Left lobe of liver (tissue), 2 donors: ENCODE results near the gene UBE2R2. TPM values are rescaled to one million over a fixed set of nuclear protein-coding genes. Genes with fewer than 3 reads are reported as not detected.
A peak's percentile ranks its signal among the peaks of the same experiment; 100 is the strongest.
"Not testable (repeated sequence)": the region's sequence is repeated elsewhere in the genome, so short reads cannot be mapped to it uniquely, and the experiment has no call there.

ENCODE experiments used
- ATAC-seq: fragments of 200-7000 bp; cut with Tn5 transposase; one replicate; pipeline ENCODE4 v1.9.1; 2020; ENCODE audit warnings: mild to moderate bottlenecking, moderate library complexity
- DNase-seq: peaks from one replicate; pipeline ENCODE4 v3.0.0-alpha.2; 2020; ENCODE audit warnings: low spot score
- total RNA-seq: library from RNA; stranded (reverse); gene quantifications from one replicate; pipeline ENCODE4 v1.2.1, GENCODE V29; 2021
- donor health status: DM: no; HTN: no; CAD: no; lungs with moderate emphysema.
- donor health status: DM: no; HTN: yes; CAD: no.

Gene UBE2R2
- 22.9 TPM for total RNA-seq

DNA sequence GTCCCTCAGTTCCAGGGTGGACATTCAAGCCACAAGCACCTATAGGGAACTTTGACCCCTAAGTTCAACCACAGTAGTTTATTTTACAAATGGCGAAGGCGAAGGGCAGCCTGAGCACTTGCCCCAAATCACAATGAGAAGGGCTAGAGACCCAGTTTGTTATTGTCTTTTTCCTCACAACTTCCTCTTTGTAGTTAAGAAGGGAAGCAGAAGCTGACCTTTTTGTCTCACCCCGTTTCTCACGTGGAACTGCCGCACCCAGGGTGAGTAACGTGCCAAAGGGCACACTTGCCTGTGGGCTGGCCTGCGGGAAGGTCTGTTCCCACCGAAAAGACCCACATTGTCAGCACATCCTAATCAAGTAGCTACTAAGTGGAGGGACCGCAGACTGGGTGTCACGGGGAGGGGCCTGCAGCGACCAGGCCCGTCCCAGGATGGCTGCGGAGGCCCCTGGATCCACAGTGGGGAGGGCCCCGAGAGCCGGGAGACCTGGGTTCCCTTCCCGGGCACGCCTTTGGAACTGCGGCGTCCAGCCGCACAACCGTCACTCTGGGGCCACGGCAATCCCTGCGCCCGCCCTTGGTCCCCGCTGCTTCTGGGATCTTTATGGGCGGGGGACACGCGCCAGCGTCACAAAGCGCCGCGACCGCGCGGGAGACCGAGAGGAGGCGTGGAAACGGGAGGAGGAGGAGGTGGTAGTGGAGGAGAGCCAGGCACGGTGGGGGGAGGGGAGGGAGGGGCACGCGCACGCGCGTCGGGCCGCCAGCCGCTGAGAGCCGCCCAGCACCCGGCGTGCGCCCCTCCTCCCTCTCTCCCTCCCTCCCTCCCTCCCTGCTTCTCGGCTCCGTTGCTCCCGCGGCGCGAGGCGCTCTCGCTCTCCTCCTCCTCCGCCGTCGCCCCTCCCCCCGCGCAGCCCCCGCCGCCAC lies at the start of gene UBE2R2:
TSS of gene UBE2R2 (plus strand) at position 834 of the 926 bp plus-strand sequence. CDS start 598 bp downstream, outside the sequence.
- peak; percentile 96 for DNase-seq
- ATAC-seq, result peak; percentile 85

DNA sequence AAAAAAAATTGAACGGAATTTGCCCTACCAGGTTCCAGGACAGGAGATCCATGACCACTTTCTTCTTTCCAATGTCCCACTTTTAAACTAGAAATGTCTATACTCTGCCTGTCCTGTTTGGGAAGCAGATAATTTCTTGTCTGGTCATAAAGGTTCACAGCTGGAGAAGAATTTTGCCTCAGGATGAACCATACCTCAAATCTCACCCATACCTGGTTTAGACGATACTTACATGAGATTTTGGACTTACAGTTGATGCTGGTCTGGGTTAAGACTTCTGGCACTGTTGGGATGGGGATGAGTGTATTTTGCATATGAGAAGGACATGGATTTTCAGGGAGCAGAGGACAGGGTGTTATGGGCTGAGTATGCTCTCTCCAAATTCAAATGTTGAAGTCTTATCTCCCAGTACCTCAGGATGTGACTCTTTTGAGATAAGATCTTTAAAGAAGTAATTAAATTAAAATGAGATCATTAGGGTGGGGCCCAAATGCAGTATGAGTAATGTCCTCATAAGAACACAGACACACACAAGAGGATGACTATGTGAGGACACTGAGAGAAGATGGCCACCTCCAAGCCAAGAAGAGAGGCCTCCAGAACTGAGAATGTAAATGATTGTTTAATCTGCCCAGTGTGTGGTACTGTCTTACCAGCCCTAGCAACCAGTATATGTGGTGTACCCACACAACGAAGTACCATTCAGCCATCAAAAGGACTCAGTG lies 46.6 kb upstream of the UBE2R2 start:
- not testable (repeated sequence) for DNase-seq, ATAC-seq

DNA sequence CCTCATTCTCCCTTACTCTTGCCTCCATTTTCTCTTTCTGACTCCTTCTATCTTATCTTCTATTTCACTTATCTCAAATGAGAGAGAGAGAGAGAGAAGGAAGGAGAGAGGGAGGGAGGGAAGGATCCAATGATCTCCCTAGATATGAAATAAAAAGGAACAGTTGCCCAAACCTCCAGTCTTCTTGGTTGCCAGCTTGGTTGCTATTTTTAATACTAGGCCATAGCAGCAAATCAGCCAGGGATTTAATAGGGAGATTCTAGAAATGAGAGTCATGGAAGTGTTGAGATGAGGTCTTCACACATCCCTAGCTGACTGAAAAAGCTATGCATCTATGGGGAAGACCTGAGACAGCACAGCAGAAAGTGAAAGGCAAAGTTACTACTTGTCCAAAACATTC lies 43.8 kb upstream of the UBE2R2 start:
- not testable (repeated sequence) for DNase-seq, ATAC-seq

- not testable (repeated sequence) for ATAC-seq, DNase-seq
Observed at GRCh38 chr9:33774074-33774659, 42.8 kb upstream of the UBE2R2 start.

DNA sequence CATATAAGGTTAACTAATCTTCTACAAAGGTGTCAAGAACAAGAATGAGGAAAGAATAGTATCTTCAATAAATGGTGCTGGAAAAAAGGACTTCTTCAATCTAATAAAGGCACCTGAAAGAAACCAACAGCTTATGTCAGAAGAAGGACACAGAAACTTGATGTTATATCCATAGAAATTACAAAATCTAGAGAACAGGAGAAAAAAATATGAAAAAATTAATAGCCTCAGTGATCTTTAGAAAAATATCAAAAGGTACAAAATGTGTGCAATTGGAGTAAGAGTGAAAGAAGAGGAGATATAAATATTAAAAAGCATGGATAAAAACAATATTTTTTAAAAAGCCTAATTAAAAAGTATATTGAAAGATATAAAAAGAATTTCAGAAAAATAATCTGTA lies 40.4 kb upstream of the UBE2R2 start:
- ATAC-seq, result no peak
- no peak for DNase-seq

- ATAC-seq, result peak; percentile 98
- no peak for DNase-seq
Observed at GRCh38 chr9:33778700-33779351, 38.1 kb upstream of the UBE2R2 start.

DNA sequence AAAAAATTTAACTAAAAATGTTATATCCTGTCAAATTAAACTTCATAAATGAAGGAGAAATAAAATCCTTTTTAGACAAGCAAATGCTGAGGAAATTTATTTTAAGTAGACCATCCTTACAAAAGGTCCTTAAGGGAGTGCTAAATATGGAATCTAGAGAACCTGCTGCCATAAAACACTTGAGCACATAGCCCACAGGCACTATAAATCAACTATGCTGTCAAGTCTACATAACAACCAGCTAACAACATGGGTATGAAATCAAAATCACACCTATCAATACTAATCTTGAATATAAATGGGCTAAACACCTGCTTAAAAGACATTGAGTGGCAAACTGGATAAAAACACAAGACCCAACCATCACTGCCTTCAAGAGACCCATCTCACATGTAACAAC lies 36.7 kb upstream of the UBE2R2 start:
- DNase-seq (no peak), ATAC-seq (no peak)

DNA sequence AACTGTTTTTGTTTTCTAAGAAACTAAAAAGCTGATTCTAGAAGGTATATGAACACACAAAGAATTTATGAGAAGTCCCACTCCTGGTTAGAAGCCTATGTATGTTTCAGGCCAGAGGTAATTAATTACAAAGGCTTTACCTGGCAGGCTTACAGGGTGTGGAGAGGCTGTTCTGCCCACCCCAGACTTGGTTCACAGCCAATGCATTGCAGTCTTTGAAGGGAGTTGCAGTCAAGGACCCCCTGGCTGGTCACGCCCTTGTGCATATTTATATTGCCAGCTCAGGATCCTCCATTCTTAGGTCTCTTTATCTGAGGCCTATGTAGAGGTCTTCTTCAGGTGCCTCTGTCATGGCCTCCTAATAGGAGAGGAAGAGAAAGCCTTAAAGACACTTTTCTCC lies 35.2 kb upstream of the UBE2R2 start:
- no peak for DNase-seq
- ATAC-seq, result no peak

- ATAC-seq (no peak), DNase-seq (no peak)
Observed at GRCh38 chr9:33782395-33783152, 34.4 kb upstream of the UBE2R2 start.

DNA sequence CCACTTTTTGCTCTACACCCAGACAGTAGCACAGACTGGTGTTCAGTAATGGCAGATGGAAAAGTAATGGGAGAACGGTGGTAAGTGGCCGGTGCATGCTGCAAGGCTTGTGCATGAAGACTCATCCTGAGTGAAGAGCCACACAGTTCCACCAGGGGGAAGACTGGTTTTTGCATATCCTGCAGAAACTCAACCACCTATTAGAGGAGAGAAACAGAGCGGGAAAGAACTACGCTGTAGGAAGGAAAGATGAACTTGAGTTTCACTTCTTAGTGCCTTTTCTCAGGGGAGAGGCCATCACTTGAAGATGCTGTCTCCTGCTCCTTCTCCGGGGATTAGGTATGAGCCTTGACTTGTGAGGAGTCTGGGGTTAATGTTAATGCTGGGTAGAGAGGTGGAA lies 31.0 kb upstream of the UBE2R2 start:
- no peak for DNase-seq

GRCh38 chr9:33786681-33787080 lies 30.3 kb upstream of the UBE2R2 start:
- no peak for ATAC-seq
- no peak for DNase-seq

More for the DNA sequence above, 31.0 kb upstream of the UBE2R2 start:
- peak; percentile 77 for ATAC-seq

DNA sequence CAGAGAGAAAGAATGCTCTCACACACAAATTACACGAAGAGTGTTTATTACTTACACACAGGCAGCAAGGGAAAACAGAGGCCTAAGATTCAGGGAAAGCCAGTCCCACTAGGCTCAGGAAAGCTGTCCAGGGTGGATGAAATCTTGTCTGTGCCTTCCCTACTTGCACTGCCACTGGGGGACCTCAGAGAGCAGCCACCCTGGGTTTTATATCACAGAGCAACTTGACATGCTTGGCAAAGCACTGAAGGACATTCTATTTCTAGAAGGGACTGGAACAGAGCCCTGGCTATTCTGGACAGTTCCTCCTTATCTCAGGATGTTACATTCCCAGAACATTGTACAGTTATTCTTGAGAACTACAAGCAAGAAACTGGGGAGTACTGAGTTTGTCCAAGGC lies 29.1 kb upstream of the UBE2R2 start:
- peak; percentile 70 for ATAC-seq
- no peak for DNase-seq

DNA sequence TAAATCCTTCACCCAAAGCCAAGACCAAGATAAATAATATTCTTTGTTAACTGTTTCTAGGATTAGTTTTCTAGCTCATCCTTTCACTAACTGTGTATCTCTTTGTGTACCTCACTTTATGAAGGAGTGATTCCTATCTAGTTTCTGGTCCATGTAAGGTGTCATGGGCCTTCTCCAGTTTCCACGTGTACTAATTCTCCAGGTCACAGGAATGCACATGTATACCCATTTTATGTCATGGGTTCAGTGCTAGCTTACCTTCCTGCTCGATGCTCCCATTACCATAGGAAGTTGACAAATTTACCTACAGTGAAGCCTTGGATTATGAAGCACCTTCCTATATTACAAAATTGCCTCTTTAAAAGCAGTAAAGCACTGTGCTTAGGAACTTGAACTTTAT lies 27.5 kb upstream of the UBE2R2 start:
- not testable (repeated sequence) for ATAC-seq, DNase-seq

- no peak for ATAC-seq
- no peak for DNase-seq
Observed at GRCh38 chr9:33791117-33791516, 25.8 kb upstream of the UBE2R2 start.

DNA sequence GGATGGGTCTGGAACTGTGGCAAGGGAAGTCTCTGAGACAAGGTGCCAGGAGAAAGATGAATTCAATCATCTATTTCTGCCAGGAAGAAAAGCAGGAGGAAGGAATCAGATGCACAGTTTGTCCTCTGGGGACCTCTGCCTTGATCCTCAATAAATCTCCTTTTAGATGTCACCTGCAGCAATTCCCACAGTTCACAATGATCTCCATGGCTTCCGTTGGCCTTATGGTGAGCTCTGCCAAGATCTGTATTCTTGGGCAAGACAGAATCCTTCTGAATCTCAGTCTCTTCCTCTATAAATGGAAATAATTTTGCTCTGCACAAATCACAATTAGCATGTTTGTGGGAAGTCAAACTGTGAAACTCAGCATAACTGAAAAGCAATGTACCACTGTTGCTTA lies 23.5 kb upstream of the UBE2R2 start:
- DNase-seq, result not testable (repeated sequence)

DNA sequence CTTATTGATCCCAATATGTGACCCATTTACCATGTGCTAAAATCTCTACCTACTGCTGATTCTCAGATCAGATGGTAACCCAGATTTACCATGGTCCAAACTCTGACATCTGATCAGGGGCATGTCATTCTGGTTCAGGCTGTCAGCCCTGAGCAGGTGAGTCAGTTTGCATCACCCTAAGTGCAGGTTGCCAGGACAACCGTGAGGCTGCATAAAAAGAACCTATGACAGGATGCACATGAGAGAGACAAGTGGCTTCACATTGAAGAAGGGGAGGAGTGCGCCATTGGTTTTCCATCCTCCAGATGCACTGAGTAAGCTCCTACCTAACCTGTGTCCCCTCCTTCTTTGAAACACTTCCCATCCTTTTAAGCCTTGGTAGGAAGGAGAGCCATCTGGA lies 22.4 kb upstream of the UBE2R2 start:
- no peak for DNase-seq
- no peak for ATAC-seq

More for the DNA sequence above, 23.5 kb upstream of the UBE2R2 start:
- ATAC-seq, result not testable (repeated sequence)

DNA sequence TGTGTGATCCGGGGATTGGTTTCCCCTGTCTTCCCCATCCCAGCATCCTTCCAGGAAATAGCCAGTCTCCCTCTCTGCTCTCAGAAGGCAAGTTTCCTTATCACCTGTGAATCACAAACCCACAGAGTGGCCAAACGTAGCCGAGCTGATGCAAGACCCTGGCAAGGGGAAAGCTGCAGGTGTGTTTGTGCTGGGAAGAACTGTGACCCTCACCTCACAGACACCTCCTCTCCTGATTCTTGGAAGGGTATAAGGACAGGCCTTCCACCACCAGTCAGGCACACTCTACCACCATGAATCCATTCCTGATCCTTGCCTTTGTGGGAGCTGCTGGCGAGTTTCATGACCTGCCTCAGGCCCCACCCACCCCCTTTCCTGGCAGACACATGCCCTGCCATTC lies 21.7 kb upstream of the UBE2R2 start, which contains the start of gene PRSS3:
TSS of gene PRSS3 (plus strand) at position 281 of the 400 bp plus-strand sequence. CDS start at position 294, 13 bp downstream.
- ATAC-seq, result no peak
- DNase-seq, result no peak

DNA sequence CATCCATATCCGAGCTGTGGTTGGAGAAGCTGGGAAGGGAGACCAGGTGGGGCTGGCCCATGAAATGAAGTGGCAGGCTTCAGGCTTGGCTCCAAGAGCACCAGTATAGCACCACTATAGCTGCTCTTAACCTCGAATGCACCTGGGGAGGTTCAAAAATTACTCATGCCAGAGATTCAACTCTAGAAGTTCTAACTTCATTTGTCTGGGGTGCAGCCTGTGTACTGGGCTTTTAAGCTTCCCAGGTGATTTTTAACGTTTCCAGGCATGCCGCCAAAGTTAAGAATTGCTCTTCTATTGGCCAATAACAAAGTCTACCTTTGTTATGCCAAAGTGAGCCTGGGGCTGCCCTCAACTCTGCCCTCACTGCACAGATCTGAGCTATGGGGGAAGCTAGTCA lies 21.1 kb upstream of the UBE2R2 start:
- no peak for DNase-seq
- ATAC-seq, result peak; percentile 79

GRCh38 chr9:33796679-33797078 lies 20.3 kb upstream of the UBE2R2 start:
- DNase-seq, ATAC-seq: not testable (repeated sequence)

DNA sequence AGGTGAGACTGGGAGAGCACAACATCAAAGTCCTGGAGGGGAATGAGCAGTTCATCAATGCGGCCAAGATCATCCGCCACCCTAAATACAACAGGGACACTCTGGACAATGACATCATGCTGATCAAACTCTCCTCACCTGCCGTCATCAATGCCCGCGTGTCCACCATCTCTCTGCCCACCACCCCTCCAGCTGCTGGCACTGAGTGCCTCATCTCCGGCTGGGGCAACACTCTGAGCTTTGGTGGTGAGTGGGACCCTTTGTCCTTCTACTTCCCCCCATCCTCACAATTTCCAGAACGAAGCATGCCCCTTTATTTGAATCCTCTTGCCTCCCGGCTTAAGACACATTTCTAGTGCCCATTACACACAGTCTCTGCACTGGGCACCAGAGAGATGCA lies 19.1 kb upstream of the UBE2R2 start:
- DNase-seq (no peak), ATAC-seq (no peak)
